Dermis blood vessel endothelial cell (primary cell): Measurements from ENCODE around the gene NAGS. TPM values are rescaled to one million over a fixed set of nuclear protein-coding genes. Genes with fewer than 3 reads are reported as not detected.
A peak's percentile ranks its signal among the peaks of the same experiment; 100 is the strongest.
"Not testable (repeated sequence)": the region's sequence is repeated elsewhere in the genome, so short reads cannot be mapped to it uniquely, and the experiment has no call there.

ENCODE experiments used
- DNase-seq: peaks from one replicate; pipeline ENCODE4 v3.0.0; 2010
- total RNA-seq: library from RNA; depleted of rRNA; stranded (reverse); fragments of >200 nt; gene quantifications from 2 replicates; pipeline ENCODE4 v1.2.3, GENCODE V29; 2014

The NAGS gene
- total RNA-seq = 6.8 and 10.0 TPM in 2 replicates

DNA sequence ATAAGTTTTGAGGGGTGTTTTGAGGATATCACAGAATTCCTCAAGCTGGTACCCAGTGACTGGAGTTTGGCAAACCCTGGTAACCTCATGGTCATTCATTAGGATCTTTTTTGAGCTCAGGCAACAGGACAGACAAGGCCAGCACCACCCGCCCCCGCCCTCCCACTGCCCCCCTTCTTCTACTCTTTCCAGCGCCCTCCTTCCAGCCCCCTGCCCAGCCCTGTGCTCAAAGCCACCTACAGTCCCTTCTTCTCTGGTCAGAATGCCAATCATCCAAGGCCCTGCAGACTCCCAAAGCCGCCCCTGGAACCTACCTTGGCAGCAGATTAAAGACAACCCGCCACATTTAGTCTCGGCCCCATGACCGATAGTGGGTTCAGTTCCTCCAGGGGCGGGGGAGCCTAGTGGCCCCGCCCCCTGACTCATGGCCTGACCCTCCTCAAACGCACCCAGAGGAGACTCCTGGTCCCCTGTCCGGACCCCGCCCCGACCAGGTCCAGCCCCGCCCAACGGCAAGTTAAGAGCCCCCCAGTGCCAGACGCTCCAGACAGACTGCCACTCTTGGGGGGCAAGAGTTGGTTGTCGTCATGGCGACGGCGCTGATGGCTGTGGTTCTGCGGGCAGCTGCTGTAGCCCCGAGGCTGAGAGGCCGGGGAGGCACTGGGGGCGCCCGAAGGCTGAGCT is at the start of gene NAGS:
Gene NAGS (plus strand): TSS at position 546 of the 684 bp plus-strand sequence. CDS start 42 bp downstream, at position 588.
- peak; percentile 49 for DNase-seq

GRCh38 chr17:43956222-43956621 is 48.2 kb upstream of the NAGS start:
- no peak for DNase-seq

GRCh38 chr17:43958748-43959352 is 45.6 kb upstream of the NAGS start:
- DNase-seq = no peak

DNA sequence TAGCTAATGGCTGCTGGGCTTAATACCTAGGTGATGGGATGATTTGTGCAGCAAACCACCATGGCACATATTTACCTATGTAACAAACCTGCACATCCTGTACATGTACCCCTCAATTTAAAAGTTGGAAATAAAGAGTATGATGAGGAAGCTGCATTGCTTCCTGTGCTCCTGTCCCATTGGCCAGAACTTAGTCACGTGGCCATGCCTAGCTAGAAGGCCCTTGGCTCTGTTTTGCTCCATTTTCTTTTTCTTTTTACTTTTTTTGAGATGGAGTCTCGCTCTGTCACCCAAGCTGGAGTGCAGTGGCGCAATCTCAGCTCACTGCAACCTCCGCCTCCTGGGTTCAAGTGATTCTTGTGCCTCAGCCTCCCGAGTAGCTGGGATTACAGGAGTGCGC is 43.1 kb upstream of the NAGS start:
- DNase-seq = not testable (repeated sequence)

DNA sequence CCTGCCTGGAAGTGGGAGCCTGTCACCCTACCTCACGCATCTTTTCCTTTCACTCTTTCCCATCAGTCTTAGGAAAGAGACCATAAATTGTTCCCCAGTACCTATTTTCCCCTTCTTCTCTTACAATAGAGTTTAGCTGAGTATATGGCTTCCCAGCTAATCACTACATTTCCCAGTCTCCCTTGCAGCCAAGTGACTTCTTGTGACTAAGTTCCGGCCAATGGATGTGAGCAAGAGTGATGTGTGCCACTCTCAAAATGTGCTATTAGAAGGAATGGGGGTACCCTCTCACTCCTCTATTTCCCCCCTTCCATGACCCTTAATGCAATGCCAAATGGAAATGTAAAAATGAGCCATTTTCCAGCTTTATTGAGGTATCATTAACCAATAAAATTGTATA is 42.5 kb upstream of the NAGS start:
- no peak for DNase-seq

- DNase-seq = no peak
Observed at GRCh38 chr17:43962479-43962878, 41.9 kb upstream of the NAGS start.

DNA sequence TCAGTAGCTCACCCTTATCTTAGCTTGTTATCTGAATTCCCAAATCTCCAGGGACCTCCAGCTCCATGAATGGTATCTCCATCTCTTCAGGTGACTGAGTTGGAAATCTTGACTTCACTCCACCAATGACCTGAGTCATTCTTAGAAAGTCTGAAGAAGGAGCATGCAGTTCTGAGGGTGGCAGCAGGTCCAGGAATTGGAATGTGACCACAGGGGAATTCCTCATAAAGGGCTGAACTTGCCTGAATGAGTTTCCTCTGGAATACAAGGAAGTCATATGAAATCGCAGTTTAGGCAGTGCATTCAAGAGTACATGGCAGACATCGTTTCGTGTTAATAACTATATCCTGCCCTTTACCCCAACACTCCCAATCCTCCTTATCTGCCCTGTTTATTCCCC is 38.1 kb upstream of the NAGS start:
- DNase-seq = no peak

- no peak for DNase-seq
Observed at GRCh38 chr17:43967251-43967875, 37.1 kb upstream of the NAGS start.

- no peak for DNase-seq
Observed at GRCh38 chr17:43970366-43970765, 34.1 kb upstream of the NAGS start.

DNA sequence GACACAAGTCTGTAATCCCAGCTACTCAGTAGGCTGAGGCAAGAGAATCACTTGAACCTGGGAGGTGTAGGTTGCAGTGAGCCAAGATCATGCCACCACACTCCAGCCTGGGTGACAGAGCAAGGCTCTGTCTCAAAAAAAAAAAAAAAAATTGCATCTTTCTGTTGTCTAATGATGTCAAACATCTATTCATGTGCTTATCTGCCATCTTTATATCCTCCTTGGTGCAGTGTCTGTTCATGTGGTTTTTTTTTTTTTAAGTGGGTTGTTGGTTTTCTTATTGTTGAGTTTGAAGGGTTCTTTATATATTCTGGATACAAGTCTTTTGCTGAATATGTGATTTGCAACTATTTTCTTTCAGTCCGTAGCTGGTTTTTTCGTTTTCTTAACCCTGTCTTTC is 33.0 kb upstream of the NAGS start:
- not testable (repeated sequence) for DNase-seq

DNA sequence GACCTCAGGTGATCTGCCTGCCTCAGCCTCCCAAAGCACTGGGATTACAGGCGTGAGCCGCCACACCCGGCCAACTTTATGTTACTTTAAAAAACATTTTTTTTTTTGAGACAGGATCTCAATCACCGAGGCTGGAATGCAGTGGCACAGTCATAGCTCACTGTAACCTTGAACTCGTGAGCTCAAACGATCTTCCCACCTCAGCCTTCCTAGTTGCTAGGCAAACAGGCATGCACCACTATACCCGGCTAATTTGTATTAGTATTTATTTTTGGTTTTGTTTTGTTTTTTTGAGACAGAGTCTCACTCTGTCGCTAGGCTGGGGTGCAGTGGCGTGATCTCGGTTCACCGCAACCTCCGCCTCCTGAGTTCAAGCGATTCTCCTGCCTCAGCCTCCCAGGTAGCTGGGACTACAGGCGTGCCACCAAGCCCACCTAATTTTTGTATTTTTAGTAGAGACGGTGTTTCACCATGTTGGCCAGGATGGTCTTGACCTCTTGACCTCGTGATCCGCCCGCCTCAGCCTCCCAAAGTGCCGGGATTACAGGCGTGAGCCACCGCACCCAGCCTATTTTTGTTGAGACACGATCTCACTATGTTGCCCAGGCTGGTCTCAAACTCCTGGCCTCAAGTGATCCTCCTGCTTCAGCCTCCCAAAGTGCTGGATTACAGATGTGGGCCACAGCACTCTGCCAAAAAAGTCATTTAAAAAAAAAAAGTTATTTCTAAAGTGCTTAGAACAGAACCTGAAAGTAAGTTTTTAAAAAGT is 31.8 kb upstream of the NAGS start:
- not testable (repeated sequence) for DNase-seq

DNA sequence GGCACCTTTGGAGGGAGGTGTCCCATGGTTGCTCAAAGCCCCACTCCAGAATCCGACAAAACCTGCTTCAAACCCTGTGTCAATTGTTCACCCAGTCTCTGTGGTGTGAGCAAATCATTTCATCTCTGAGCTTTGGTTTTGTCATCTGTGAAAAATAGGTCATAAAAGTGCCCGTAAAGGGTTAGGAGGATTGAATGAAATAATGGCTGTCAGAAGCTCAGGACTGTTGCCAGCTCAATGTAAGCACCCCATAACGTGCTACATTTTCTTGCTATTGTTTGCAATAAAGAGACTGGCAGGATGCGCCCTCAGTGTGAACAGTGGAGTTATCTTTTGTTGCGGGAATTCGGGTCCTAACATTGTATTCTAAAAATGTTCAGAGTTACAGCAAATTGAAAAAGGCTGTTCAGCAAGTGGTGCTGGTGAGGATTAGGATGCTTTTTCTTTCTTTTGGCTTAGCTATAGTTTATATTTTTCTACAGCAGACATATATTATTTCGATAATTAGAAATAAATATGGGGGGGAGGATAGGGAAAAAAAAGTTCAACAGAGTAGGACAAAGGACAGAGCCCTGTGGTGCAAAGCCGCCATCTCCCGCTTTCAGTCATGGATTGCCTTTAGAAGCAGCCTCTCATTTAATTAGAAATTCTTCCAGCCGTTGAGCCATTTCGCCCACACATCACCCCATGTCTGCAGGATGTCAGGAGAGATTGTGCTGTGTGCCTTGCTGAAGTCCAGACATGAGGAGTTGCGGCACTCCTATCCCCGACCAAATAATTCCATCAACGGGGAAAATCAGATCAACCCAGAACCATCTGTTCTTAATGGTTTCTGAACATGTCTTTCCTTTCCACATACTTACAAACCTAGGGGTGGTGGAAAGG is 29.8 kb upstream of the NAGS start:
- no peak for DNase-seq

DNA sequence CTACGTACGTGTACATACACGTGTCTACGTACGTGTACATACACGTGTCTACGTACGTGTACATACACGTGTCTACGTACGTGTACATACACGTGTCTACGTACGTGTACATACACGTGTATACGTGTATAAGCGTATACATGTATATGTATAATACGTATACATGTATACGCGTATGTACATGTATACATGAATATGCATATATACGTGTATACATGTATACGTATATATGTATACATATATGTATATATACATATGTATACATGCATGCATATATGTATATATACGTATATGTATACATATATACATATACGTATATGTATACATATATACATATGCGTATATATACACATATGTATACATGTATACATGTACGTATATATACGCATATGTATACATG is 28.5 kb upstream of the NAGS start:
- DNase-seq = no peak

DNA sequence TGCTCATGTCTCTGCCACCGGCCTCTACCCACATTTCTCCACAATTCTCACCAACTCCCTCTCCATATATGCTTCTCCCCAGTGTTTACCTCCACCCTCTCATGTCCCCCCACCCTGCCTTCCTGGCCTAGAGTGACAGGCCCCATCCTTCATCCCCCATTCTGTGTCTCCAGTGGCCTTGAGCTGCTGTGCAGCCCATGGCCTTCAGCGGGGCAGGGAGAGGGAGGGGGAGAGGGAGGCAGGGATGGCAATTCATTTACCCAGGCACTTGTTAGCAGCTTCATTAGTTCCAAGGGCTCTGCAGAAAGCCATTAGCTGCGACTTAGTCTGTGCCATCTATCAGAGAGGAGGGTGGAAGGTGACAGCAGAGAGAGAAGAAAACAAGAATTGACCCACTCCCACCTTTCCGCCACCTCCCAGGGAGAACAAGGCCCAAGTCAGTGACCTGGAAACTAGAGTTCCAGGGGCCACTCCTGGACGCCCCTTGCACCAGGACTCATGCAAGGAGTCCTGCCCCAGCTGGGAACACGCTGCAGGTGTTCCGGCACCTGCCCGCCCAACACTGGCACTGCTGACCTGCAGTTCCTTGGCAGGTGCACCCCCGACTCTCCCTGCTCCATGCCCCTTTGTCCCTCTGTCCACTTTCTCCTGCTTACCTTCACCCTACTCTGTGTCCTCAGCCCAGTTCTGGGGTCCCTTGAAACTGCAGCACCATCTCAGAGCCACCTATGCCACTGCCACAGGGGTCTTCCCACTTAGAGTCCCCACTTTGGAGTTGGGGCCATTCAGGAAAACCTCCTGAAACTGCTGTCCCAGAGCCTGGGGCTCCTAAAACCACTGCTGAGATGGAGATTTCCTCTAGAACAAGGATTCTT is 27.2 kb upstream of the NAGS start:
- DNase-seq = no peak

GRCh38 chr17:43978078-43978477 is 26.3 kb upstream of the NAGS start:
- DNase-seq = no peak

- no peak for DNase-seq
Observed at GRCh38 chr17:43979011-43979410, 25.4 kb upstream of the NAGS start.

- no peak for DNase-seq
Observed at GRCh38 chr17:43979671-43980070, 24.8 kb upstream of the NAGS start.

DNA sequence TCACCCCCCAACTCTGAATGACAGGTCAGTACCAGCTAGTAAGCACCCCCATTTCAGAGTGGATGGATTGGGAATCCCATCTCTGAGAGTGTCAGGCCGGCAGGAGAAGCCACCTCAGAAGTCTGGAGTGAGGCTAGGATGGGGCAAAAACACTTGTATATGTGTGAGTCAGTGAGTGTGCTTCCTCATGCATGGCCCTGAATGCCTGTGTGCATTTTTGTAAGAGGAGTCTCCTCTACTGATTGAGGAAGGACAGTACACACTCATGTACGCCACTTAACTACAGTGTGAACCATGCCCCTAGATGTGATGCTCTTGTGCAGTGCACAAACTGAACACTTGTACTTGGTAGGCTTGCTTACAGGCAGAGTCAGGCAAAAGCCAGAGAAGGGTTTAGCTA is 22.3 kb upstream of the NAGS start:
- DNase-seq = no peak

DNA sequence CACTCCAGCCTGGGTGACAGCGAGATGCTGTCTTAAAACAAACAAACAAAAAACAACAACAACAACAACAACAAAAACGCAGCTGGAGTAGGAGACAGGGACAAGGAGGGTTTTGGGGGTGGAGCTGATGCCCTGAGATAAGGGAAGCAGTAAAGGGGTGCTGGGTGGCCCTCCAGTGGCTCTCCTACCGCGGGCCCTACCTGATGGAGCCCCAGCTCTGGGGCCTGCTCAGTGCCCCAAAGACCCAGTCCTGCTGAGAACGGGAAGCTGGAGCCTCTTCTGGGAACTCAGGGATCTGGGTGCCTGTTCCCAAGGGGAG is 21.3 kb upstream of the NAGS start:
- DNase-seq = no peak

GRCh38 chr17:43983515-43984411 is 20.7 kb upstream of the NAGS start:
- DNase-seq = peak; percentile 36
